PC-3 (cell line): ENCODE measurements around the gene AKAP6. TPM values are rescaled to one million over a fixed set of nuclear protein-coding genes. Genes with fewer than 3 reads are reported as not detected.
"Not testable (repeated sequence)": the region's sequence is repeated elsewhere in the genome, so short reads cannot be mapped to it uniquely, and the experiment has no call there.

ENCODE experiments used
- ATAC-seq: fragments of 200-7000 bp; cut with Tn5 transposase; 2 replicates; pipeline ENCODE4 v1.9.1; 2020; ENCODE audit warnings: mild to moderate bottlenecking, moderate library complexity
- BruUV-seq: library from RNA; stranded (reverse); fragments of 400-500 nt; replicated peaks from 2 replicates; lab custom pipeline; 2021; lab: Mats Ljungman, UMichigan
- CTCF ChIA-PET: fragments of 300-600 bp; sonication (Branson Sonifier 250); formaldehyde crosslinking; loops from one replicate; lab custom pipeline; 2022; ENCODE audit warnings: antibody characterized with exemption; lab: Charles Lee
- POLR2A ChIA-PET: fragments of 300-600 bp; sonication (Branson Sonifier 250); formaldehyde crosslinking; loops from one replicate; lab custom pipeline; 2022; ENCODE audit warnings: antibody characterized with exemption; ENCODE audit not compliant: unreplicated experiment; lab: Charles Lee
- DNase-seq: peaks from one replicate; pipeline ENCODE4 v3.0.0-alpha.2; 2015
- H2AFZ ChIP-seq: fragments of 300-600 bp; sonication (generic); 2 replicates; pipeline ENCODE4 v1.6.0; 2016; ENCODE audit warnings: antibody characterized with exemption, low read length
- H3F3A ChIP-seq: fragments of 300-600 bp; sonication (generic); one replicate; pipeline ENCODE4 v1.6.0; 2017; ENCODE audit warnings: antibody characterized with exemption, low read length, control low read depth, mild to moderate bottlenecking; ENCODE audit not compliant: unreplicated experiment
- H3K27ac ChIP-seq: fragments of 300-600 bp; sonication (generic); 2 replicates; pipeline ENCODE4 v1.5.1; 2016; ENCODE audit warnings: mild to moderate bottlenecking, low read length
- H3K27me3 ChIP-seq: fragments of 300-600 bp; sonication (generic); 2 replicates; pipeline ENCODE4 v1.6.1; 2016; ENCODE audit warnings: low read length, mixed read lengths
- H3K36me3 ChIP-seq: fragments of 300-600 bp; sonication (generic); 2 replicates; pipeline ENCODE4 v1.6.1; 2016; ENCODE audit warnings: low read depth, mixed run types, low read length, mixed read lengths
- H3K4me1 ChIP-seq: fragments of 300-600 bp; sonication (generic); 2 replicates; pipeline ENCODE4 v1.5.1; 2016; ENCODE audit warnings: low read length; ENCODE audit not compliant: insufficient read depth
- H3K4me2 ChIP-seq: fragments of 300-600 bp; sonication (generic); 2 replicates; pipeline ENCODE4 v1.6.0; 2016; ENCODE audit warnings: low read length
- H3K4me3 ChIP-seq: fragments of 300-600 bp; sonication (generic); 2 replicates; pipeline ENCODE4 v1.5.1; 2016; ENCODE audit warnings: mild to moderate bottlenecking, low read length, mixed read lengths
- H3K79me2 ChIP-seq: fragments of 300-600 bp; sonication (generic); 2 replicates; pipeline ENCODE4 v1.6.1; 2017; ENCODE audit warnings: low read length, mixed read lengths
- H3K9ac ChIP-seq: fragments of 300-600 bp; sonication (generic); 2 replicates; pipeline ENCODE4 v1.6.0; 2016; ENCODE audit warnings: mild to moderate bottlenecking, low read length
- H3K9me2 ChIP-seq: fragments of 300-600 bp; sonication (generic); replicated peaks from 2 replicates; pipeline ENCODE4 v1.6.1; 2016; ENCODE audit warnings: mixed run types, low read length, mixed read lengths
- H3K9me3 ChIP-seq: fragments of 300-600 bp; sonication (generic); 2 replicates; pipeline ENCODE4 v1.6.1; 2016; ENCODE audit warnings: low read length, mixed read lengths
- H4K20me1 ChIP-seq: fragments of 300-600 bp; sonication (generic); 2 replicates; pipeline ENCODE4 v1.6.1; 2016; ENCODE audit warnings: low read length, mixed read lengths
- CTCF ChIP-seq: fragments of 300-600 bp; sonication (generic); conservative IDR thresholded peaks from 2 replicates; pipeline ENCODE4 v1.5.1; 2017; ENCODE audit warnings: antibody characterized with exemption, low read depth, mild to moderate bottlenecking, low read length
- EZH2 ChIP-seq: fragments of 300-600 bp; sonication (generic); IDR thresholded peaks from one replicate; pipeline ENCODE4 v1.6.1; 2017; ENCODE audit warnings: antibody characterized with exemption, mild to moderate bottlenecking, low read length; ENCODE audit not compliant: unreplicated experiment
- EZH2phosphoT487 ChIP-seq: fragments of 300-600 bp; sonication (generic); IDR thresholded peaks from 2 replicates; pipeline ENCODE4 v1.6.1; 2018; ENCODE audit warnings: mild to moderate bottlenecking, antibody characterized with exemption, low read length, borderline replicate concordance
- intact Hi-C: fragments of 100-400 bp; cut with micrococcal nuclease; formaldehyde crosslinking; loops from 2 replicates; pipeline ENCODE4 v1.9.0; 2023
- total RNA-seq: library from RNA; depleted of rRNA; stranded (reverse); fragments of >200 nt; gene quantifications from 2 replicates; pipeline ENCODE4 v1.2.3, GENCODE V29; 2014

Gene AKAP6
- total RNA-seq, 1 experiment from 2014 or later = 1.5 TPM

- no peaks in the 10 kb centered on the region for H4K20me1 ChIP-seq
- ChIA-PET CTCF (no interaction called here), POLR2A (no interaction called here)
- DNase-seq (peak; percentile 89), ATAC-seq (peak; percentile 82)
- no peaks in the 10 kb centered on the region for H3K36me3 ChIP-seq
- peak overlapping the region; percentile 81 for H3K27ac ChIP-seq
- TF ChIP-seq EZH2phosphoT487 (no peak), EZH2 (no peak), CTCF (no peak)
- H3K9me3 ChIP-seq = no peaks in the 10 kb centered on the region
- H3K9ac ChIP-seq = 0 out of 2 replicates have a peak overlapping the region, but pooled peaks have one; percentile 14
- peak overlapping the region; percentile 36; the same call in 1 of the 2 replicates for H2AFZ ChIP-seq
- BruUV-seq = no TSS peak
- H3K4me3 ChIP-seq = peak overlapping the region; percentile 36; the same call in 1 of the 2 replicates
- no peaks in the 10 kb centered on the region for H3K9me2 ChIP-seq
- peak overlapping the region; percentile 79 for H3K4me2 ChIP-seq
- peaks cover 59% of the 10 kb centered on the region for H3K4me1 ChIP-seq
- peaks cover 13% of the 10 kb centered on the region for H3F3A ChIP-seq
- H3K27me3 ChIP-seq = no peaks in the 10 kb centered on the region
- H3K79me2 ChIP-seq = no peaks in the 10 kb centered on the region
- intact Hi-C loops = loop anchor here (1.0 to 5.0 kb wide), 2 partner anchors 62 to 293 kb away; partner anchors contain the start of gene ARHGAP5
Observed at GRCh38 chr14:32370714-32371113, 41.6 kb downstream of the AKAP6 start.

GRCh38 chr14:32372154-32372553 is 43.1 kb downstream of the AKAP6 start:
- peak overlapping the region; percentile 81 for H3K27ac ChIP-seq
- no peaks in the 10 kb centered on the region for H4K20me1 ChIP-seq
- TF ChIP-seq EZH2 (no peak), EZH2phosphoT487 (no peak), CTCF (no peak)
- H3K4me3 ChIP-seq = no peak overlapping the region
- no TSS peak for BruUV-seq
- peak; percentile 93 for DNase-seq
- peak overlapping the region; percentile 79 for H3K4me2 ChIP-seq
- H3K9me2 ChIP-seq = no peaks in the 10 kb centered on the region
- no peaks in the 10 kb centered on the region for H3K27me3 ChIP-seq
- H3F3A ChIP-seq = peaks cover 13% of the 10 kb centered on the region
- no peak overlapping the region for H2AFZ ChIP-seq
- ATAC-seq = peak; percentile 76
- H3K4me1 ChIP-seq = peaks cover 52% of the 10 kb centered on the region
- no peaks in the 10 kb centered on the region for H3K36me3 ChIP-seq
- CTCF ChIA-PET = interaction anchor here (0.9 to 1.6 kb wide), 2 partner anchors 11 to 188 kb away, joined by 3 to 7 read pairs; no protein-coding TSS in a partner anchor
- H3K9me3 ChIP-seq = no peaks in the 10 kb centered on the region
- POLR2A ChIA-PET = interaction anchor here (0.5 to 0.7 kb wide), 3 partner anchors 11 to 275 kb away, joined by 3 to 9 read pairs (median 3); no protein-coding TSS in a partner anchor
- H3K9ac ChIP-seq = peak overlapping the region; percentile 21; the same call in 1 of the 2 replicates
- no peaks in the 10 kb centered on the region for H3K79me2 ChIP-seq
- intact Hi-C loops = loop anchor here (2.0 to 5.0 kb wide), 2 partner anchors 115 to 295 kb away; partner anchors contain the start of gene ARHGAP5

- not testable (repeated sequence) for H3K36me3 ChIP-seq, H3K9me2 ChIP-seq, H3K79me2 ChIP-seq, H3K9ac ChIP-seq, ATAC-seq, H4K20me1 ChIP-seq, H3K9me3 ChIP-seq, H2AFZ ChIP-seq, H3K27me3 ChIP-seq, BruUV-seq, H3K4me3 ChIP-seq
- ChIA-PET CTCF (interaction anchor here (1.6 kb wide), 1 partner anchor 187 kb away, joined by 7 read pairs; no protein-coding TSS in a partner anchor), POLR2A (interaction anchor here (0.6 kb wide), 1 partner anchor 1099 kb away, joined by 4 read pairs; no protein-coding TSS in a partner anchor)
- intact Hi-C loops = loop anchor here (2.0 to 5.0 kb wide), 2 partner anchors 116 to 296 kb away; partner anchors contain the start of gene ARHGAP5
- H3K27ac ChIP-seq = peak overlapping the region; percentile 76
- H3F3A ChIP-seq = peaks cover 13% of the 10 kb centered on the region
- H3K4me1 ChIP-seq = peaks cover 43% of the 10 kb centered on the region
- DNase-seq = peak; percentile 5
- H3K4me2 ChIP-seq = peak overlapping the region; percentile 79; the same call in 1 of the 2 replicates
Observed at GRCh38 chr14:32373174-32373573, 44.1 kb downstream of the AKAP6 start.
